Measurements from ENCODE around the gene CGREF1.

Gene CGREF1

GRCh38 chr2:27133905-27134780, 15.2 kb upstream of the CGREF1 start, which contains the start of gene PREB (continued):
- TF ChIP-seq, protein P1, sequence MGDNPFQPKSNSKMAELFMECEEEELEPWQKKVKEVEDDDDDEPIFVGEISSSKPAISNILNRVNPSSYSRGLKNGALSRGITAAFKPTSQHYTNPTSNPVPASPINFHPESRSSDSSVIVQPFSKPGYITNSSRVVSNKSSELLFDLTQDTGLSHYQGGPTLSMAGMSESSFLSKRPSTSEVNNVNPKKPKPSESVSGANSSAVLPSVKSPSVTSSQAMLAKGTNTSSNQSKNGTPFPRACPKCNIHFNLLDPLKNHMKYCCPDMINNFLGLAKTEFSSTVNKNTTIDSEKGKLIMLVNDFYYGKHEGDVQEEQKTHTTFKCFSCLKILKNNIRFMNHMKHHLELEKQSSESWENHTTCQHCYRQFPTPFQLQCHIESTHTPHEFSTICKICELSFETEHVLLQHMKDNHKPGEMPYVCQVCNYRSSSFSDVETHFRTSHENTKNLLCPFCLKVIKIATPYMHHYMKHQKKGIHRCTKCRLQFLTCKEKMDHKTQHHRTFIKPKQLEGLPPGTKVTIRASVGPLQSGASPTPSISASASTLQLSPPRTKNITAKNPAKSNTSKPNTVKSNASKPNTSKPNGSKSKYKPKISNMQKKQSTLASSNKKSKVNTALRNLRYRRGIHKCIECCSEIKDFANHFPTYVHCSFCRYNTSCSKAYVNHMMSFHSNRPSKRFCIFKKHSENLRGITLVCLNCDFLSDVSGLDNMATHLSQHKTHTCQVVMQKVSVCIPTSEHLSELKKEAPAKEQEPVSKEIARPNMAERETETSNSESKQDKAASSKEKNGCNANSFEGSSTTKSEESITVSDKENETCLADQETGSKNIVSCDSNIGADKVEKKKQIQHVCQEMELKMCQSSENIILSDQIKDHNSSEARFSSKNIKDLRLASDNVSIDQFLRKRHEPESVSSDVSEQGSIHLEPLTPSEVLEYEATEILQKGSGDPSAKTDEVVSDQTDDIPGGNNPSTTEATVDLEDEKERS (tag by site-specific recombination; IDR thresholded peaks at IDR 0.05), result no peak
- TF ChIP-seq YY2 (tag by site-specific recombination; IDR thresholded peaks at IDR 0.05) (no peak), ZNF354C (tag by site-specific recombination; IDR thresholded peaks at IDR 0.05; ENCODE audit: borderline replicate concordance, low read depth) (no peak), ZNF19 (tag by site-specific recombination; IDR thresholded peaks at IDR 0.05; ENCODE audit: low read depth) (no peak), KLF1 (tag by site-specific recombination; IDR thresholded peaks at IDR 0.05) (no peak), ZFP41 (tag by site-specific recombination; IDR thresholded peaks at IDR 0.05; ENCODE audit: borderline replicate concordance) (no peak), ZBTB48 (tag by site-specific recombination; IDR thresholded peaks at IDR 0.05) (no peak), SALL2 (tag by site-specific recombination; IDR thresholded peaks at IDR 0.05; ENCODE audit: borderline replicate concordance) (no peak), HOXD13 (CRISPR knock-in tag; IDR thresholded peaks at IDR 0.05; ENCODE audit: borderline replicate concordance) (no peak), YY1 (tag by site-specific recombination; IDR thresholded peaks at IDR 0.05) (no peak), ZNF514 (tag by site-specific recombination; IDR thresholded peaks at IDR 0.05) (no peak), ZNF350 (tag by site-specific recombination; IDR thresholded peaks at IDR 0.05) (no peak), ZEB2 (tag by site-specific recombination; IDR thresholded peaks at IDR 0.05) (no peak; the same call in 1 of the 2 replicates), ZNF335 (tag by site-specific recombination; conservative IDR thresholded peaks at IDR 0.05) (peak; percentile 66), ZNF707 (tag by site-specific recombination; IDR thresholded peaks at IDR 0.05) (no peak), ZNF132 (tag by site-specific recombination; IDR thresholded peaks at IDR 0.05; ENCODE audit: borderline replicate concordance) (no peak), ZNF473 (tag by site-specific recombination; IDR thresholded peaks at IDR 0.05) (no peak), KLF7 (tag by site-specific recombination; IDR thresholded peaks at IDR 0.05; ENCODE audit: borderline replicate concordance) (no peak)
- TF ChIP-seq, protein P2, sequence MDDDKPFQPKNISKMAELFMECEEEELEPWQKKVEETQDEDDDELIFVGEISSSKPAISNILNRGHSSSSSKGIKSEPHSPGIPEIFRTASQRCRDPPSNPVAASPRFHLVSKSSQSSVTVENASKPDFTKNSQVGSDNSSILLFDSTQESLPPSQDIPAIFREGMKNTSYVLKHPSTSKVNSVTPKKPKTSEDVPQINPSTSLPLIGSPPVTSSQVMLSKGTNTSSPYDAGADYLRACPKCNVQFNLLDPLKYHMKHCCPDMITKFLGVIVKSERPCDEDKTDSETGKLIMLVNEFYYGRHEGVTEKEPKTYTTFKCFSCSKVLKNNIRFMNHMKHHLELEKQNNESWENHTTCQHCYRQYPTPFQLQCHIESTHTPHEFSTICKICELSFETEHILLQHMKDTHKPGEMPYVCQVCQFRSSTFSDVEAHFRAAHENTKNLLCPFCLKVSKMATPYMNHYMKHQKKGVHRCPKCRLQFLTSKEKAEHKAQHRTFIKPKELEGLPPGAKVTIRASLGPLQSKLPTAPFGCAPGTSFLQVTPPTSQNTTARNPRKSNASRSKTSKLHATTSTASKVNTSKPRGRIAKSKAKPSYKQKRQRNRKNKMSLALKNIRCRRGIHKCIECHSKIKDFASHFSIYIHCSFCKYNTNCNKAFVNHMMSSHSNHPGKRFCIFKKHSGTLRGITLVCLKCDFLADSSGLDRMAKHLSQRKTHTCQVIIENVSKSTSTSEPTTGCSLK (tag by site-specific recombination; IDR thresholded peaks at IDR 0.05), result no peak
- TF ChIP-seq, protein P3, sequence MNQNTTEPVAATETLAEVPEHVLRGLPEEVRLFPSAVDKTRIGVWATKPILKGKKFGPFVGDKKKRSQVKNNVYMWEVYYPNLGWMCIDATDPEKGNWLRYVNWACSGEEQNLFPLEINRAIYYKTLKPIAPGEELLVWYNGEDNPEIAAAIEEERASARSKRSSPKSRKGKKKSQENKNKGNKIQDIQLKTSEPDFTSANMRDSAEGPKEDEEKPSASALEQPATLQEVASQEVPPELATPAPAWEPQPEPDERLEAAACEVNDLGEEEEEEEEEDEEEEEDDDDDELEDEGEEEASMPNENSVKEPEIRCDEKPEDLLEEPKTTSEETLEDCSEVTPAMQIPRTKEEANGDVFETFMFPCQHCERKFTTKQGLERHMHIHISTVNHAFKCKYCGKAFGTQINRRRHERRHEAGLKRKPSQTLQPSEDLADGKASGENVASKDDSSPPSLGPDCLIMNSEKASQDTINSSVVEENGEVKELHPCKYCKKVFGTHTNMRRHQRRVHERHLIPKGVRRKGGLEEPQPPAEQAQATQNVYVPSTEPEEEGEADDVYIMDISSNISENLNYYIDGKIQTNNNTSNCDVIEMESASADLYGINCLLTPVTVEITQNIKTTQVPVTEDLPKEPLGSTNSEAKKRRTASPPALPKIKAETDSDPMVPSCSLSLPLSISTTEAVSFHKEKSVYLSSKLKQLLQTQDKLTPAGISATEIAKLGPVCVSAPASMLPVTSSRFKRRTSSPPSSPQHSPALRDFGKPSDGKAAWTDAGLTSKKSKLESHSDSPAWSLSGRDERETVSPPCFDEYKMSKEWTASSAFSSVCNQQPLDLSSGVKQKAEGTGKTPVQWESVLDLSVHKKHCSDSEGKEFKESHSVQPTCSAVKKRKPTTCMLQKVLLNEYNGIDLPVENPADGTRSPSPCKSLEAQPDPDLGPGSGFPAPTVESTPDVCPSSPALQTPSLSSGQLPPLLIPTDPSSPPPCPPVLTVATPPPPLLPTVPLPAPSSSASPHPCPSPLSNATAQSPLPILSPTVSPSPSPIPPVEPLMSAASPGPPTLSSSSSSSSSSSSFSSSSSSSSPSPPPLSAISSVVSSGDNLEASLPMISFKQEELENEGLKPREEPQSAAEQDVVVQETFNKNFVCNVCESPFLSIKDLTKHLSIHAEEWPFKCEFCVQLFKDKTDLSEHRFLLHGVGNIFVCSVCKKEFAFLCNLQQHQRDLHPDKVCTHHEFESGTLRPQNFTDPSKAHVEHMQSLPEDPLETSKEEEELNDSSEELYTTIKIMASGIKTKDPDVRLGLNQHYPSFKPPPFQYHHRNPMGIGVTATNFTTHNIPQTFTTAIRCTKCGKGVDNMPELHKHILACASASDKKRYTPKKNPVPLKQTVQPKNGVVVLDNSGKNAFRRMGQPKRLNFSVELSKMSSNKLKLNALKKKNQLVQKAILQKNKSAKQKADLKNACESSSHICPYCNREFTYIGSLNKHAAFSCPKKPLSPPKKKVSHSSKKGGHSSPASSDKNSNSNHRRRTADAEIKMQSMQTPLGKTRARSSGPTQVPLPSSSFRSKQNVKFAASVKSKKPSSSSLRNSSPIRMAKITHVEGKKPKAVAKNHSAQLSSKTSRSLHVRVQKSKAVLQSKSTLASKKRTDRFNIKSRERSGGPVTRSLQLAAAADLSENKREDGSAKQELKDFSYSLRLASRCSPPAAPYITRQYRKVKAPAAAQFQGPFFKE (tag by site-specific recombination; IDR thresholded peaks at IDR 0.05; ENCODE audit: borderline replicate concordance), result no peak
- TF ChIP-seq, protein P4, sequence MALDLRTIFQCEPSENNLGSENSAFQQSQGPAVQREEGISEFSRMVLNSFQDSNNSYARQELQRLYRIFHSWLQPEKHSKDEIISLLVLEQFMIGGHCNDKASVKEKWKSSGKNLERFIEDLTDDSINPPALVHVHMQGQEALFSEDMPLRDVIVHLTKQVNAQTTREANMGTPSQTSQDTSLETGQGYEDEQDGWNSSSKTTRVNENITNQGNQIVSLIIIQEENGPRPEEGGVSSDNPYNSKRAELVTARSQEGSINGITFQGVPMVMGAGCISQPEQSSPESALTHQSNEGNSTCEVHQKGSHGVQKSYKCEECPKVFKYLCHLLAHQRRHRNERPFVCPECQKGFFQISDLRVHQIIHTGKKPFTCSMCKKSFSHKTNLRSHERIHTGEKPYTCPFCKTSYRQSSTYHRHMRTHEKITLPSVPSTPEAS (tag by site-specific recombination; IDR thresholded peaks at IDR 0.05), result no peak
- TF ChIP-seq, protein P5, sequence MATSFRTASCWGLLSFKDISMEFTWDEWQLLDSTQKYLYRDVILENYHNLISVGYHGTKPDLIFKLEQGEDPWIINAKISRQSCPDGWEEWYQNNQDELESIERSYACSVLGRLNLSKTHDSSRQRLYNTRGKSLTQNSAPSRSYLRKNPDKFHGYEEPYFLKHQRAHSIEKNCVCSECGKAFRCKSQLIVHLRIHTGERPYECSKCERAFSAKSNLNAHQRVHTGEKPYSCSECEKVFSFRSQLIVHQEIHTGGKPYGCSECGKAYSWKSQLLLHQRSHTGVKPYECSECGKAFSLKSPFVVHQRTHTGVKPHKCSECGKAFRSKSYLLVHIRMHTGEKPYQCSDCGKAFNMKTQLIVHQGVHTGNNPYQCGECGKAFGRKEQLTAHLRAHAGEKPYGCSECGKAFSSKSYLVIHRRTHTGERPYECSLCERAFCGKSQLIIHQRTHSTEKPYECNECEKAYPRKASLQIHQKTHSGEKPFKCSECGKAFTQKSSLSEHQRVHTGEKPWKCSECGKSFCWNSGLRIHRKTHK (tag by site-specific recombination; IDR thresholded peaks at IDR 0.05), result no peak
- TF ChIP-seq, protein P6, sequence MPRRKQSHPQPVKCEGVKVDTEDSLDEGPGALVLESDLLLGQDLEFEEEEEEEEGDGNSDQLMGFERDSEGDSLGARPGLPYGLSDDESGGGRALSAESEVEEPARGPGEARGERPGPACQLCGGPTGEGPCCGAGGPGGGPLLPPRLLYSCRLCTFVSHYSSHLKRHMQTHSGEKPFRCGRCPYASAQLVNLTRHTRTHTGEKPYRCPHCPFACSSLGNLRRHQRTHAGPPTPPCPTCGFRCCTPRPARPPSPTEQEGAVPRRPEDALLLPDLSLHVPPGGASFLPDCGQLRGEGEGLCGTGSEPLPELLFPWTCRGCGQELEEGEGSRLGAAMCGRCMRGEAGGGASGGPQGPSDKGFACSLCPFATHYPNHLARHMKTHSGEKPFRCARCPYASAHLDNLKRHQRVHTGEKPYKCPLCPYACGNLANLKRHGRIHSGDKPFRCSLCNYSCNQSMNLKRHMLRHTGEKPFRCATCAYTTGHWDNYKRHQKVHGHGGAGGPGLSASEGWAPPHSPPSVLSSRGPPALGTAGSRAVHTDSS (tag by site-specific recombination; IDR thresholded peaks at IDR 0.05), result no peak

All from HEK293 (cell line).